ENCODE data around the gene CD8B2.
A peak's percentile ranks its signal among the peaks of the same experiment; 100 is the strongest.
"Not testable (repeated sequence)": the region's sequence is repeated elsewhere in the genome, so short reads cannot be mapped to it uniquely, and the experiment has no call there.

The CD8B2 gene

GRCh38 chr2:106477647-106478046 is 9.5 kb upstream of the CD8B2 start:
- not testable (repeated sequence) for H3K27ac ChIP-seq (ENCODE audit: low read depth, low read length); H4K5ac ChIP-seq (ENCODE audit: low read length); DNase-seq; H3K27me3 ChIP-seq (ENCODE audit: insufficient read depth, low read length, poor library complexity); H2BK15ac ChIP-seq (replicated peaks; ENCODE audit: low read depth); H3K23ac ChIP-seq (ENCODE audit: low read length); H3K4me2 ChIP-seq (ENCODE audit: low read length); H2AK5ac ChIP-seq (ENCODE audit: low read length); H3K79me2 ChIP-seq (ENCODE audit: control insufficient read depth, insufficient read depth, low read length); H4K8ac ChIP-seq (ENCODE audit: low read depth, low read length); H3K79me1 ChIP-seq (ENCODE audit: low read length); H3K18ac ChIP-seq (ENCODE audit: low read length); H3K4me3 ChIP-seq (ENCODE audit: low read length); H3K4ac ChIP-seq (ENCODE audit: low read depth, low read length); H2BK5ac ChIP-seq (ENCODE audit: low read length); H3K4me1 ChIP-seq (ENCODE audit: control insufficient read depth, low read depth, low read length); H3K9ac ChIP-seq (ENCODE audit: low read length); H2BK120ac ChIP-seq (ENCODE audit: low read depth, low read length); H3K36me3 ChIP-seq (ENCODE audit: control insufficient read depth, insufficient read depth, low read length); H3K56ac ChIP-seq (ENCODE audit: low read length)
- no CpG with 5 or more reads among the region's 4 CpGs for WGBS (ENCODE audit: extremely low coverage, insufficient coverage, low lambda C conversion rate)

- H3K4me2 ChIP-seq (ENCODE audit: low read length); H4K5ac ChIP-seq (ENCODE audit: low read length); H3K4me3 ChIP-seq (ENCODE audit: low read length); H2BK120ac ChIP-seq (ENCODE audit: low read depth, low read length); H3K79me1 ChIP-seq (ENCODE audit: low read length); H3K27me3 ChIP-seq (ENCODE audit: insufficient read depth, low read length, poor library complexity); H3K9ac ChIP-seq (ENCODE audit: low read length); H3K36me3 ChIP-seq (ENCODE audit: control insufficient read depth, insufficient read depth, low read length); H3K4me1 ChIP-seq (ENCODE audit: control insufficient read depth, low read depth, low read length); H3K18ac ChIP-seq (ENCODE audit: low read length); H3K79me2 ChIP-seq (ENCODE audit: control insufficient read depth, insufficient read depth, low read length); H3K4ac ChIP-seq (ENCODE audit: low read depth, low read length); DNase-seq; H4K8ac ChIP-seq (ENCODE audit: low read depth, low read length); H2BK5ac ChIP-seq (ENCODE audit: low read length); H2AK5ac ChIP-seq (ENCODE audit: low read length); H2BK15ac ChIP-seq (replicated peaks; ENCODE audit: low read depth); H3K27ac ChIP-seq (ENCODE audit: low read depth, low read length); H3K56ac ChIP-seq (ENCODE audit: low read length); H3K23ac ChIP-seq (ENCODE audit: low read length): not testable (repeated sequence)
- no CpG with 5 or more reads among the region's 1 CpG for WGBS (ENCODE audit: extremely low coverage, insufficient coverage, low lambda C conversion rate)
These were observed 7.6 kb upstream of the CD8B2 start for GRCh38 chr2:106479563-106479962.

GRCh38 chr2:106487386-106488191 is 425 bp downstream of the CD8B2 start:
- H2AK5ac ChIP-seq (ENCODE audit: low read length); H3K79me1 ChIP-seq (ENCODE audit: low read length); H2BK5ac ChIP-seq (ENCODE audit: low read length); H3K56ac ChIP-seq (ENCODE audit: low read length); H3K4me3 ChIP-seq (ENCODE audit: low read length); H3K27me3 ChIP-seq (ENCODE audit: insufficient read depth, low read length, poor library complexity); H2BK120ac ChIP-seq (ENCODE audit: low read depth, low read length); H3K23ac ChIP-seq (ENCODE audit: low read length); H3K4me2 ChIP-seq (ENCODE audit: low read length); H3K4me1 ChIP-seq (ENCODE audit: control insufficient read depth, low read depth, low read length); H4K5ac ChIP-seq (ENCODE audit: low read length); H3K4ac ChIP-seq (ENCODE audit: low read depth, low read length); H4K8ac ChIP-seq (ENCODE audit: low read depth, low read length); H3K18ac ChIP-seq (ENCODE audit: low read length); H3K79me2 ChIP-seq (ENCODE audit: control insufficient read depth, insufficient read depth, low read length); H3K36me3 ChIP-seq (ENCODE audit: control insufficient read depth, insufficient read depth, low read length); H3K9ac ChIP-seq (ENCODE audit: low read length); H2BK15ac ChIP-seq (replicated peaks; ENCODE audit: low read depth); H3K27ac ChIP-seq (ENCODE audit: low read depth, low read length): not testable (repeated sequence)
- no CpG with 5 or more reads among the region's 44 CpGs for WGBS (ENCODE audit: extremely low coverage, insufficient coverage, low lambda C conversion rate)
- DNase-seq: peak; percentile 11

- not testable (repeated sequence) for H3K18ac ChIP-seq (ENCODE audit: low read length); H3K36me3 ChIP-seq (ENCODE audit: control insufficient read depth, insufficient read depth, low read length); DNase-seq; H3K79me2 ChIP-seq (ENCODE audit: control insufficient read depth, insufficient read depth, low read length); H2BK5ac ChIP-seq (ENCODE audit: low read length); H3K27me3 ChIP-seq (ENCODE audit: insufficient read depth, low read length, poor library complexity); H3K4me2 ChIP-seq (ENCODE audit: low read length); H3K4me1 ChIP-seq (ENCODE audit: control insufficient read depth, low read depth, low read length); H3K9ac ChIP-seq (ENCODE audit: low read length); H3K23ac ChIP-seq (ENCODE audit: low read length); H2BK120ac ChIP-seq (ENCODE audit: low read depth, low read length); H4K8ac ChIP-seq (ENCODE audit: low read depth, low read length); H4K5ac ChIP-seq (ENCODE audit: low read length); H3K27ac ChIP-seq (ENCODE audit: low read depth, low read length); H3K56ac ChIP-seq (ENCODE audit: low read length); H2AK5ac ChIP-seq (ENCODE audit: low read length); H3K79me1 ChIP-seq (ENCODE audit: low read length); H3K4ac ChIP-seq (ENCODE audit: low read depth, low read length); H3K4me3 ChIP-seq (ENCODE audit: low read length); H2BK15ac ChIP-seq (replicated peaks; ENCODE audit: low read depth)
- no CpG with 5 or more reads among the region's 6 CpGs for WGBS (ENCODE audit: extremely low coverage, insufficient coverage, low lambda C conversion rate)
These were observed 2.5 kb downstream of the CD8B2 start for GRCh38 chr2:106489701-106490100.

GRCh38 chr2:106492399-106492798 is 5.2 kb downstream of the CD8B2 start:
- not testable (repeated sequence) for H3K23ac ChIP-seq (ENCODE audit: low read length); H3K27me3 ChIP-seq (ENCODE audit: insufficient read depth, low read length, poor library complexity); H2BK5ac ChIP-seq (ENCODE audit: low read length); H3K4ac ChIP-seq (ENCODE audit: low read depth, low read length); H2BK120ac ChIP-seq (ENCODE audit: low read depth, low read length); H3K4me3 ChIP-seq (ENCODE audit: low read length); H4K5ac ChIP-seq (ENCODE audit: low read length); H3K18ac ChIP-seq (ENCODE audit: low read length); H4K8ac ChIP-seq (ENCODE audit: low read depth, low read length); H3K27ac ChIP-seq (ENCODE audit: low read depth, low read length); H3K36me3 ChIP-seq (ENCODE audit: control insufficient read depth, insufficient read depth, low read length); H3K79me1 ChIP-seq (ENCODE audit: low read length); H2BK15ac ChIP-seq (replicated peaks; ENCODE audit: low read depth); H2AK5ac ChIP-seq (ENCODE audit: low read length); H3K4me2 ChIP-seq (ENCODE audit: low read length); H3K79me2 ChIP-seq (ENCODE audit: control insufficient read depth, insufficient read depth, low read length); H3K9ac ChIP-seq (ENCODE audit: low read length); H3K4me1 ChIP-seq (ENCODE audit: control insufficient read depth, low read depth, low read length); H3K56ac ChIP-seq (ENCODE audit: low read length); DNase-seq
- no CpG with 5 or more reads among the region's 6 CpGs for WGBS (ENCODE audit: extremely low coverage, insufficient coverage, low lambda C conversion rate)

GRCh38 chr2:106492913-106493312 is 5.7 kb downstream of the CD8B2 start:
- not testable (repeated sequence) for H3K4me1 ChIP-seq (ENCODE audit: control insufficient read depth, low read depth, low read length); H4K8ac ChIP-seq (ENCODE audit: low read depth, low read length); H2BK15ac ChIP-seq (replicated peaks; ENCODE audit: low read depth); H2BK120ac ChIP-seq (ENCODE audit: low read depth, low read length); H3K4me3 ChIP-seq (ENCODE audit: low read length); H3K56ac ChIP-seq (ENCODE audit: low read length); H2BK5ac ChIP-seq (ENCODE audit: low read length); H2AK5ac ChIP-seq (ENCODE audit: low read length); H3K27ac ChIP-seq (ENCODE audit: low read depth, low read length); H3K18ac ChIP-seq (ENCODE audit: low read length); H3K4me2 ChIP-seq (ENCODE audit: low read length); H3K4ac ChIP-seq (ENCODE audit: low read depth, low read length); H3K9ac ChIP-seq (ENCODE audit: low read length); H4K5ac ChIP-seq (ENCODE audit: low read length); H3K79me2 ChIP-seq (ENCODE audit: control insufficient read depth, insufficient read depth, low read length); H3K79me1 ChIP-seq (ENCODE audit: low read length); H3K27me3 ChIP-seq (ENCODE audit: insufficient read depth, low read length, poor library complexity); H3K23ac ChIP-seq (ENCODE audit: low read length); H3K36me3 ChIP-seq (ENCODE audit: control insufficient read depth, insufficient read depth, low read length)
- no CpG with 5 or more reads among the region's 6 CpGs for WGBS (ENCODE audit: extremely low coverage, insufficient coverage, low lambda C conversion rate)
- DNase-seq: peak; percentile 51
